HFFc6 (cell line): ENCODE data around the gene CLEC2D. TPM values are rescaled to one million over a fixed set of nuclear protein-coding genes. Genes with fewer than 3 reads are reported as not detected.
"Not testable (repeated sequence)": the region's sequence is repeated elsewhere in the genome, so short reads cannot be mapped to it uniquely, and the experiment has no call there.

ENCODE experiments used
- DNase-seq: peaks from one replicate; pipeline ENCODE4 v3.0.0-alpha.2; 2018
- H3K27ac Mint-ChIP-seq: 2 replicates; pipeline ENCODE4 v1.8.0; 2020; ENCODE audit warnings: mild to moderate bottlenecking, mixed read lengths
- H3K27me3 Mint-ChIP-seq: 2 replicates; pipeline ENCODE4 v1.8.0; 2021; ENCODE audit warnings: mild to moderate bottlenecking, moderate library complexity, mixed read lengths; ENCODE audit not compliant: insufficient read depth
- H3K36me3 Mint-ChIP-seq: 2 replicates; pipeline ENCODE4 v1.8.0; 2021; ENCODE audit warnings: low read depth, mixed read lengths
- H3K4me1 Mint-ChIP-seq: 2 replicates; pipeline ENCODE4 v1.8.0; 2020; ENCODE audit warnings: low read depth, mixed read lengths
- H3K4me3 Mint-ChIP-seq: 2 replicates; pipeline ENCODE4 v1.8.0; 2020; ENCODE audit warnings: mild to moderate bottlenecking, moderate library complexity, mixed read lengths
- H3K9me3 Mint-ChIP-seq: 2 replicates; pipeline ENCODE4 v1.8.0; 2020; ENCODE audit warnings: mild to moderate bottlenecking, mixed read lengths
- CTCF ChIP-seq: fragments of 200-600 bp; sonication (generic); IDR thresholded peaks from 2 replicates; pipeline ENCODE4 v1.5.0; 2021; ENCODE audit warnings: antibody characterized with exemption, mild to moderate bottlenecking
- total RNA-seq, 6 experiments: library from RNA; stranded (reverse); fragmentation: NEBNext Ultra II Directional; extraction: Animal tissue kit (Norgen Biotek cat#: 25700); gene quantifications; 2 replicates in 1 of 6; 3 replicates in 5 of 6; pipeline ENCODE4 v1.2.3, GENCODE V29; 2021

The CLEC2D gene
- total RNA-seq, 6 experiments from 2014 or later, result 1.1 to 1.9 (median 1.5) TPM

- Mint-ChIP-seq H3K27me3 (no peaks in the 10 kb centered on the region; the same call in 1 of the 2 replicates), H3K36me3 (peaks cover 5% of the 10 kb centered on the region; the same call in 1 of the 2 replicates), H3K9me3 (no peaks in the 10 kb centered on the region), H3K27ac (no peak overlapping the region), H3K4me3 (no peak overlapping the region), H3K4me1 (peaks cover 27% of the 10 kb centered on the region)
- no peak for DNase-seq
- no peak for TF ChIP-seq CTCF
These were observed 26.8 kb upstream of the CLEC2D start for GRCh38 chr12:9642606-9643265.

GRCh38 chr12:9643266-9643660 lies 26.2 kb upstream of the CLEC2D start:
- H3K4me1 Mint-ChIP-seq, result peaks cover 28% of the 10 kb centered on the region

GRCh38 chr12:9644985-9645551 lies 24.4 kb upstream of the CLEC2D start:
- H3K4me3 Mint-ChIP-seq, H3K9me3 Mint-ChIP-seq, H3K27me3 Mint-ChIP-seq, DNase-seq, H3K27ac Mint-ChIP-seq, H3K36me3 Mint-ChIP-seq: not testable (repeated sequence)
- H3K4me1 Mint-ChIP-seq, result peaks cover 40% of the 10 kb centered on the region

More at GRCh38 chr12:9643266-9643660, 26.2 kb upstream of the CLEC2D start:
- H3K9me3 Mint-ChIP-seq, result no peaks in the 10 kb centered on the region
- no peaks in the 10 kb centered on the region; the same call in 1 of the 2 replicates for H3K27me3 Mint-ChIP-seq
- peaks cover 5% of the 10 kb centered on the region; the same call in 1 of the 2 replicates for H3K36me3 Mint-ChIP-seq
- no peak overlapping the region for H3K27ac Mint-ChIP-seq
- no peak overlapping the region for H3K4me3 Mint-ChIP-seq
- DNase-seq, result no peak
- no peak for TF ChIP-seq CTCF

- Mint-ChIP-seq H3K27ac (peak overlapping the region; percentile 95), H3K36me3 (peaks cover 13% of the 10 kb centered on the region), H3K4me1 (peaks cover 59% of the 10 kb centered on the region), H3K4me3 (peak overlapping the region; percentile 85), H3K27me3 (no peaks in the 10 kb centered on the region; the same call in 1 of the 2 replicates), H3K9me3 (peaks cover 6% of the 10 kb centered on the region)
- DNase-seq, result peak; percentile 10
- TF ChIP-seq CTCF, result no peak
These were observed 22.4 kb upstream of the CLEC2D start for GRCh38 chr12:9646794-9647781.

- Mint-ChIP-seq H3K36me3 (peaks cover 16% of the 10 kb centered on the region), H3K4me3 (peak overlapping the region; percentile 85), H3K4me1 (peaks cover 59% of the 10 kb centered on the region), H3K27ac (peak overlapping the region; percentile 95), H3K9me3 (peaks cover 6% of the 10 kb centered on the region), H3K27me3 (no peaks in the 10 kb centered on the region; the same call in 1 of the 2 replicates)
- peak; percentile 52 for DNase-seq
- TF ChIP-seq CTCF, result no peak
These were observed 21.4 kb upstream of the CLEC2D start for GRCh38 chr12:9647825-9648700.
